MM.1S (cell line): ENCODE data around the gene PPP1R9A.

ENCODE experiments used
- EZH2 ChIP-seq: fragments of 300-600 bp; sonication (generic); optimal IDR thresholded peaks from 2 replicates; pipeline ENCODE3; 2017; ENCODE audit warnings: low read depth, mild to moderate bottlenecking, antibody characterized with exemption, low read length, mixed read lengths
- TF ChIP-seq, protein P1 (sequence below): fragments of 300-600 bp; sonication (generic); IDR thresholded peaks from 2 replicates; pipeline ENCODE4 v1.5.1; 2016; ENCODE audit warnings: antibody characterized with exemption, low read length, mixed read lengths

GRCh38 chr7:95066737-95067530 is 159.5 kb downstream of the PPP1R9A start:
- TF ChIP-seq, protein P1, sequence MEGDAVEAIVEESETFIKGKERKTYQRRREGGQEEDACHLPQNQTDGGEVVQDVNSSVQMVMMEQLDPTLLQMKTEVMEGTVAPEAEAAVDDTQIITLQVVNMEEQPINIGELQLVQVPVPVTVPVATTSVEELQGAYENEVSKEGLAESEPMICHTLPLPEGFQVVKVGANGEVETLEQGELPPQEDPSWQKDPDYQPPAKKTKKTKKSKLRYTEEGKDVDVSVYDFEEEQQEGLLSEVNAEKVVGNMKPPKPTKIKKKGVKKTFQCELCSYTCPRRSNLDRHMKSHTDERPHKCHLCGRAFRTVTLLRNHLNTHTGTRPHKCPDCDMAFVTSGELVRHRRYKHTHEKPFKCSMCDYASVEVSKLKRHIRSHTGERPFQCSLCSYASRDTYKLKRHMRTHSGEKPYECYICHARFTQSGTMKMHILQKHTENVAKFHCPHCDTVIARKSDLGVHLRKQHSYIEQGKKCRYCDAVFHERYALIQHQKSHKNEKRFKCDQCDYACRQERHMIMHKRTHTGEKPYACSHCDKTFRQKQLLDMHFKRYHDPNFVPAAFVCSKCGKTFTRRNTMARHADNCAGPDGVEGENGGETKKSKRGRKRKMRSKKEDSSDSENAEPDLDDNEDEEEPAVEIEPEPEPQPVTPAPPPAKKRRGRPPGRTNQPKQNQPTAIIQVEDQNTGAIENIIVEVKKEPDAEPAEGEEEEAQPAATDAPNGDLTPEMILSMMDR, result no peak
- no peak for TF ChIP-seq EZH2
